ENCODE results near the gene ATXN1.

- no peak for TF ChIP-seq POLR2A (IDR thresholded peaks at IDR 0.05)
- TF ChIP-seq CTCF (IDR thresholded peaks at IDR 0.05), result no peak
These were observed 101.1 kb downstream of the ATXN1 start for GRCh38 chr6:16660157-16660497.

Measured in lower leg skin (tissue), 3 donors.